Measurements from ENCODE around the gene RNF167. TPM values are rescaled to one million over a fixed set of nuclear protein-coding genes. Genes with fewer than 3 reads are reported as not detected.

RNF167 gene
- total RNA-seq, 1 experiment from 2014 or later = 135 TPM

GRCh38 chr17:4934173-4934979 lies 5.7 kb upstream of the RNF167 start:
- no TSS peak for BruUV-seq (replicated peaks)
- intact Hi-C loops (cut with micrococcal nuclease; ENCODE audit: unreplicated experiment) = no loop called here
- H3K4me2 ChIP-seq = peak overlapping the region; percentile 28
- H3K79me2 ChIP-seq (ENCODE audit: low read depth) = peaks cover 17% of the 10 kb centered on the region
- no peaks in the 10 kb centered on the region for H3K9me2 ChIP-seq (ENCODE audit: insufficient read depth)
- peaks cover 22% of the 10 kb centered on the region for H3F3A ChIP-seq (ENCODE audit: insufficient read depth, low read depth)
- H3K4me1 ChIP-seq (replicated peaks; ENCODE audit: insufficient read depth) = peaks cover 21% of the 10 kb centered on the region
- no peak overlapping the region for H2AFZ ChIP-seq
- no peak for TF ChIP-seq EZH2 (IDR thresholded peaks at IDR 0.05; ENCODE audit: low read depth)
- peak; percentile 54 to 77 for DNase-seq
- no peaks in the 10 kb centered on the region for H3K9me3 ChIP-seq (ENCODE audit: insufficient read depth, low read depth)
- CTCF ChIA-PET = interaction anchor here (0.6 to 0.9 kb wide), 4 partner anchors 15 to 444 kb away, joined by 3 to 4 read pairs (median 4); partner anchors contain the start of gene CHRNE
- H3K4me3 ChIP-seq = no peak overlapping the region
- peaks cover 5% of the 10 kb centered on the region; the same call in 1 of the 2 replicates for H3K36me3 ChIP-seq (ENCODE audit: low read depth)
- no peak overlapping the region for H3K27ac ChIP-seq
- POLR2A ChIA-PET (ENCODE audit: unreplicated experiment) = interaction anchor here (0.6 to 0.7 kb wide), 4 partner anchors 14 to 442 kb away, joined by 3 to 5 read pairs (median 4); partner anchors contain the start of gene PFN1
- no peaks in the 10 kb centered on the region for H4K20me1 ChIP-seq (ENCODE audit: insufficient read depth)
- H3K27me3 ChIP-seq (ENCODE audit: insufficient read depth, low read depth) = no peaks in the 10 kb centered on the region

- H3F3A ChIP-seq (ENCODE audit: insufficient read depth, low read depth) = peaks cover 29% of the 10 kb centered on the region
Observed at GRCh38 chr17:4935650-4936049, 4.4 kb upstream of the RNF167 start.

GRCh38 chr17:4936436-4936835 lies 3.6 kb upstream of the RNF167 start:
- no TSS peak for BruUV-seq (replicated peaks)
- no peak overlapping the region for H3K4me2 ChIP-seq
- ChIA-PET POLR2A (ENCODE audit: unreplicated experiment) (no interaction called here), CTCF (interaction anchor here (0.8 kb wide), 1 partner anchor 12 kb away, joined by 4 read pairs; no protein-coding TSS in a partner anchor)
- peaks cover 5% of the 10 kb centered on the region; the same call in 1 of the 2 replicates for H3K36me3 ChIP-seq (ENCODE audit: low read depth)
- no peak overlapping the region for H3K4me3 ChIP-seq
- intact Hi-C loops (cut with micrococcal nuclease; ENCODE audit: unreplicated experiment) = no loop called here
- H3K9me2 ChIP-seq (ENCODE audit: insufficient read depth) = no peaks in the 10 kb centered on the region
- H3K27me3 ChIP-seq (ENCODE audit: insufficient read depth, low read depth) = no peaks in the 10 kb centered on the region
- H3F3A ChIP-seq (ENCODE audit: insufficient read depth, low read depth) = peaks cover 37% of the 10 kb centered on the region
- H4K20me1 ChIP-seq (ENCODE audit: insufficient read depth) = no peaks in the 10 kb centered on the region; the same call in 1 of the 2 replicates
- H3K79me2 ChIP-seq (ENCODE audit: low read depth) = peaks cover 27% of the 10 kb centered on the region
- H2AFZ ChIP-seq = no peak overlapping the region
- DNase-seq = no peak
- no peaks in the 10 kb centered on the region for H3K9me3 ChIP-seq (ENCODE audit: insufficient read depth, low read depth)
- peaks cover 25% of the 10 kb centered on the region for H3K4me1 ChIP-seq (replicated peaks; ENCODE audit: insufficient read depth)
- no peak overlapping the region for H3K27ac ChIP-seq
- TF ChIP-seq EZH2 (IDR thresholded peaks at IDR 0.05; ENCODE audit: low read depth) (no peak), CTCF (conservative IDR thresholded peaks at IDR 0.05) (no peak)

More at GRCh38 chr17:4935650-4936049, 4.4 kb upstream of the RNF167 start:
- ChIA-PET POLR2A (ENCODE audit: unreplicated experiment) (no interaction called here), CTCF (no interaction called here)
- no peaks in the 10 kb centered on the region for H3K9me2 ChIP-seq (ENCODE audit: insufficient read depth)
- peaks cover 21% of the 10 kb centered on the region for H3K4me1 ChIP-seq (replicated peaks; ENCODE audit: insufficient read depth)
- no peaks in the 10 kb centered on the region for H4K20me1 ChIP-seq (ENCODE audit: insufficient read depth)
- H2AFZ ChIP-seq = no peak overlapping the region
- TF ChIP-seq EZH2 (IDR thresholded peaks at IDR 0.05; ENCODE audit: low read depth) = no peak
- no peak for TF ChIP-seq CTCF (conservative IDR thresholded peaks at IDR 0.05)
- BruUV-seq (replicated peaks) = no TSS peak
- peaks cover 5% of the 10 kb centered on the region; the same call in 1 of the 2 replicates for H3K36me3 ChIP-seq (ENCODE audit: low read depth)
- H3K79me2 ChIP-seq (ENCODE audit: low read depth) = peaks cover 19% of the 10 kb centered on the region
- DNase-seq = no peak
- H3K9me3 ChIP-seq (ENCODE audit: insufficient read depth, low read depth) = no peaks in the 10 kb centered on the region
- intact Hi-C loops (cut with micrococcal nuclease; ENCODE audit: unreplicated experiment) = no loop called here
- H3K27ac ChIP-seq = no peak overlapping the region
- no peaks in the 10 kb centered on the region for H3K27me3 ChIP-seq (ENCODE audit: insufficient read depth, low read depth)
- no peak overlapping the region for H3K4me3 ChIP-seq
- no peak overlapping the region for H3K4me2 ChIP-seq
